Spleen (tissue), 7 donors: ENCODE data around the gene LHFPL5.

ENCODE experiments used
- POLR2A ChIP-seq, 3 donors: fragments of 450-650 bp; IDR thresholded peaks; one replicate each; pipeline ENCODE4 v1.5.1; 2017; ENCODE audit warnings: antibody characterized with exemption in 3 of 3, mild to moderate bottlenecking in 1 of 3
- POLR2AphosphoS5 ChIP-seq, 3 donors: sonication (generic); formaldehyde crosslinking; IDR thresholded peaks; one replicate each; pipeline ENCODE4 v1.5.1; 2017; ENCODE audit warnings: antibody characterized with exemption in 3 of 3
- TF ChIP-seq, protein P1 (sequence below), 11 experiments: fragments of 200-600 bp in 7 of 11; fragments of 450-650 bp in 4 of 11; sonication (generic) in 4 of 11; IDR thresholded peaks in 8 of 11; conservative IDR thresholded peaks in 3 of 11; 1 replicate in 7 of 11; 2 replicates in 4 of 11; pipeline versions ENCODE4 v1.4.0 to v1.8.0; 2016 to 2021; ENCODE audit warnings: antibody characterized with exemption in 11 of 11, inconsistent platforms in 4 of 11, mild to moderate bottlenecking in 1 of 11
- donor health status: DM: no; HTN: no; CAD: no; lungs with moderate emphysema.
- donor health status: DM: no; HTN: no; CAD: no.
- donor health status: DM: no; HTN: no; CAD: no.

DNA sequence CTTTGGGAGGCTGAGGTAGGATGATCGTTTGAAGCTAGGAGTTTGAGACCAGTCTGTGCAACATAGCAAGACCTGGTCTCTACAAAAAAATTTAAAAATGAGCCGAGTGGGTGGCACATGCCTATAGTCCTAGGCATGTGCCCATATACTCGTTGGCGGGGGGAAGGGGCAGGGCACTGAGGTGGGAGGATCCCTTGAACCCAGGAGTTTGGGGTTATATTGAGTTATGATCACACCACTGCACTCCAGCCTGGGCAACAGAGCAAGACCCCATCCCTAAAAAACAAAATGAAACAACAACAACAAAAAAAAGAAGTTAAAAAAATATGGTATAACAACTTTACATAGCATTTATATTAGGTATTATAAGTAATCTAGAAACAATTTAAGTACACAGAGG is 47.8 kb downstream of the LHFPL5 start:
- TF ChIP-seq POLR2A (IDR thresholded peaks at IDR 0.05), result no peak
- TF ChIP-seq, protein P1, sequence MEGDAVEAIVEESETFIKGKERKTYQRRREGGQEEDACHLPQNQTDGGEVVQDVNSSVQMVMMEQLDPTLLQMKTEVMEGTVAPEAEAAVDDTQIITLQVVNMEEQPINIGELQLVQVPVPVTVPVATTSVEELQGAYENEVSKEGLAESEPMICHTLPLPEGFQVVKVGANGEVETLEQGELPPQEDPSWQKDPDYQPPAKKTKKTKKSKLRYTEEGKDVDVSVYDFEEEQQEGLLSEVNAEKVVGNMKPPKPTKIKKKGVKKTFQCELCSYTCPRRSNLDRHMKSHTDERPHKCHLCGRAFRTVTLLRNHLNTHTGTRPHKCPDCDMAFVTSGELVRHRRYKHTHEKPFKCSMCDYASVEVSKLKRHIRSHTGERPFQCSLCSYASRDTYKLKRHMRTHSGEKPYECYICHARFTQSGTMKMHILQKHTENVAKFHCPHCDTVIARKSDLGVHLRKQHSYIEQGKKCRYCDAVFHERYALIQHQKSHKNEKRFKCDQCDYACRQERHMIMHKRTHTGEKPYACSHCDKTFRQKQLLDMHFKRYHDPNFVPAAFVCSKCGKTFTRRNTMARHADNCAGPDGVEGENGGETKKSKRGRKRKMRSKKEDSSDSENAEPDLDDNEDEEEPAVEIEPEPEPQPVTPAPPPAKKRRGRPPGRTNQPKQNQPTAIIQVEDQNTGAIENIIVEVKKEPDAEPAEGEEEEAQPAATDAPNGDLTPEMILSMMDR (IDR thresholded peaks at IDR 0.05 in 8 of 11, conservative IDR thresholded peaks at IDR 0.05 in 3 of 11), result no peak
- no peak for TF ChIP-seq POLR2AphosphoS5 (IDR thresholded peaks at IDR 0.05)
